Tibial artery (tissue), 4 donors: ENCODE results near the gene CAMSAP1.

Experiments
- DNase-seq, 2 donors: peaks; one replicate each; pipeline ENCODE4 v3.0.0-alpha.2; 2019
- H3K27ac ChIP-seq, 2 donors: fragments of 200-600 bp; sonication (generic) in 1 of 2; 1 replicate in 1 of 2; 2 replicates in 1 of 2; pipeline ENCODE4 v1.5.1; 2018 to 2019; ENCODE audit warnings: mild to moderate bottlenecking in 1 of 2
- H3K27me3 ChIP-seq, 2 donors: fragments of 200-600 bp; sonication (generic) in 1 of 2; one replicate each; pipeline versions ENCODE4 v1.5.1 to v1.6.0; 2016 to 2019
- H3K36me3 ChIP-seq, 3 donors: fragments of 200-600 bp; sonication (generic) in 2 of 3; one replicate each; pipeline ENCODE4 v1.5.1; 2016 to 2019; ENCODE audit warnings: mild to moderate bottlenecking in 2 of 3
- H3K4me1 ChIP-seq, 4 donors: fragments of 200-600 bp; sonication (generic) in 2 of 4; 1 replicate in 3 of 4; 2 replicates in 1 of 4; pipeline ENCODE4 v1.5.1; 2016 to 2019
- H3K4me3 ChIP-seq, 2 donors: fragments of 200-600 bp; sonication (generic) in 1 of 2; 1 replicate in 1 of 2; 2 replicates in 1 of 2; pipeline ENCODE4 v1.5.1; 2018 to 2019; ENCODE audit warnings: mild to moderate bottlenecking in 2 of 2
- H3K9me3 ChIP-seq, 3 donors: fragments of 200-600 bp; sonication (generic) in 1 of 3; one replicate each; pipeline ENCODE4 v1.5.1; 2016 to 2019
- CTCF ChIP-seq, 2 experiments: fragments of 200-600 bp in 1 of 2; fragments of 450-650 bp in 1 of 2; IDR thresholded peaks; one replicate each; pipeline ENCODE4 v1.5.1; 2017 to 2019; ENCODE audit warnings: antibody characterized with exemption in 2 of 2, mild to moderate bottlenecking in 1 of 2, moderate library complexity in 1 of 2
- intact Hi-C: fragments of 100-400 bp; cut with DNase I; formaldehyde crosslinking; loops from one replicate; pipeline ENCODE4 v1.15.0; 2023; ENCODE audit warnings: low total_unique reads

The CAMSAP1 gene

DNA sequence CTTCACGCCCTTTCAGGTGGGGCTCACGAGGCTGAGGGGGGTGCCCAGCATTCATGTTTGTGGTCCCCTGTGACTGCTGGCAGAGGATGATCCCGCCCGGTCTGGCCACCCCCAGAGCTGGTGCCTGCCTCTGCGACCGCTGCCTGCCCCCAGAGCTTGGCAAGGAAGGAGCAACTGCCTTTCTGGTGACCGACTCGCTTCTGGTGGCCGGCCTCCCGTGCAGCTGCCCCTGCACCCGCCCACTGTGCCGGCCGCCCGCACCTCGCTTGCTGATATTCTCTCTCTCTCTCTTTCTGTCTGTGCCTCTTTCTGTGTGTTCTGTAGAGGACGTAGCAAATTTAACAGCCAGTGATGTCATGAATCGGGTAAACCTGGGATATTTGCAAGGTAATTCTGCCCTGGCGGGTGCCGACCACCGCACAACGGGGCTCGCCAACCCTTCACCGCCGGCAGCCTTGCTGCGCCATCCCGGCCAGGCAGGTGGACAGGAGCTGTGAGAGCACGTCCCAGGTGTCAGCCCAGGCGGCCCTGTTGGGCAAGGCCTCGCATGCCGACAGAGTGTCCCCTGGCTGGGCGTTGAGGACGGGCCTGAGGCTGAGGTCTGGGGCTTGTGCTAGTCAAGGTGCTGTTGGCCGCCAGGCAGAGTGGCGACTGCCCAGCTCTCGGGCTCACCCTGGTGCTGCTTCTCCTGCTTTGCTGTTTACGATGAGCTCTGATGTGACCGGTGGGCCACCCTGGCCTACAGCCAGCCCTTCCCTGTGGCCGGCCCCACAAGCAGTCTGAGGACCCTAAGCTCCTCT is 119.4 kb downstream of the CAMSAP1 start:
- no peak for DNase-seq
- TF ChIP-seq CTCF (IDR thresholded peaks at IDR 0.05), result no peak
- intact Hi-C loops, result no loop called here
- peaks cover 0 to 34% of the 10 kb centered on the region in 2 donors for H3K27me3 ChIP-seq
- H3K27ac ChIP-seq, result no peak overlapping the region
- no peak overlapping the region for H3K4me3 ChIP-seq
- no peaks in the 10 kb centered on the region for H3K36me3 ChIP-seq
- H3K9me3 ChIP-seq, result no peaks in the 10 kb centered on the region
- H3K4me1 ChIP-seq, result no peaks in the 10 kb centered on the region

DNA sequence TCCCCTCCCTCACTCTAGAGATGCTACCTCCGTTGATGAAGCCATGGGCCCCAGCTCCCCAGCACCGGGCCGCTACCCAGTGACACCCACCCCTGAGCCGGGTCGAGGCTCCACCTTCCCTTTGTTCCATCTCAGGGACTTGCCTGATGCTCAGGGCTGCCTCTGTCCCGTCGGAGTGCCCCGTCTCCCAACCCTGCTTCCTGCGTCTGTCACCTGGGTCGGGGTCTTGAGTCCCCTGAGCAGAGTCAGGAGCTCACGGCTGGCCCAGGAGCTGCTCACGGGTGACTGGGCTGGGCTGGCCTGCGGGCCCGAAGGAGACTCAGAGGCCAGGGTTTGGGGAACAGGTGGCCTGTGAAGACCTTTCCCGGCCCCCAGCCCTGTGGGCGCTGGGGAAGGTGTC is 120.0 kb downstream of the CAMSAP1 start:
- Histone ChIP-seq H3K27me3 (peaks cover 0 to 34% of the 10 kb centered on the region in 2 donors), H3K4me1 (no peaks in the 10 kb centered on the region), H3K36me3 (no peaks in the 10 kb centered on the region), H3K4me3 (no peak overlapping the region), H3K27ac (no peak overlapping the region), H3K9me3 (no peaks in the 10 kb centered on the region)
- no peak for TF ChIP-seq CTCF (IDR thresholded peaks at IDR 0.05)
- DNase-seq, result no peak
- intact Hi-C loops, result no loop called here

GRCh38 chr9:135786146-135786690 is 121.1 kb downstream of the CAMSAP1 start:
- TF ChIP-seq CTCF (IDR thresholded peaks at IDR 0.05), result no peak
- peaks cover 0 to 34% of the 10 kb centered on the region in 2 donors for H3K27me3 ChIP-seq
- H3K4me1 ChIP-seq, result no peaks in the 10 kb centered on the region
- no peak for DNase-seq
- intact Hi-C loops, result no loop called here
- no peak overlapping the region for H3K27ac ChIP-seq
- H3K4me3 ChIP-seq, result no peak overlapping the region
- H3K9me3 ChIP-seq, result no peaks in the 10 kb centered on the region
- H3K36me3 ChIP-seq, result no peaks in the 10 kb centered on the region

DNA sequence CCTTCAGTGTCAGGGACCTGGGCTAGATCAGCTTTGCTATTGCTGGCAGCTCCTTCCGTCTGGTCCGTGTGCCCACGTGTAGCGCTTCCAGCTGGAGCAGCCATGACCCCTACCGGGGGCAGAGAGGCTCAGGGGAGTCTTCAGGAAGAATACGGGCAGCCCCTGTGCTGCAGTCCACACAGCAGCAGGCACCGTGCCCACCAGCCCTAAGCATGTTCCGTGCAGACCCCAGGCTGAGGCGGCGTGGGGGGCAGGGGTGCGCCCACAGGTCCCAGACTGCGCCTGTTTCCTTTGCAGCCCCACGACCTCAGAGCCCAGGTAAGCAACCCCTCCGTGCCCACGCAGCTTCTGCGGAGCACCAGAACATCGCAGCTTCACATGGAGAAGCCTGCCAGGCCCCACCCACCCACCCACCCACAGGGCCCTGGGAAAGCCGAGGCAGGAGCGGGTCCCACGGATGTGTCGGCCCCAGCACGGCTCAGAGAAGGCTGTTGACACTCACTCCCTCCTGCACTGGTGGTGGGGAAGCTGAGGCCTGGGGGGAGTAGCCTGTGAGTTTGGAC is 122.3 kb downstream of the CAMSAP1 start:
- Histone ChIP-seq H3K36me3 (no peaks in the 10 kb centered on the region), H3K27me3 (peaks cover 0 to 34% of the 10 kb centered on the region in 2 donors), H3K27ac (no peak overlapping the region), H3K4me1 (no peaks in the 10 kb centered on the region), H3K4me3 (no peak overlapping the region), H3K9me3 (no peaks in the 10 kb centered on the region)
- intact Hi-C loops, result no loop called here
- no peak for DNase-seq
- TF ChIP-seq CTCF (IDR thresholded peaks at IDR 0.05), result no peak

DNA sequence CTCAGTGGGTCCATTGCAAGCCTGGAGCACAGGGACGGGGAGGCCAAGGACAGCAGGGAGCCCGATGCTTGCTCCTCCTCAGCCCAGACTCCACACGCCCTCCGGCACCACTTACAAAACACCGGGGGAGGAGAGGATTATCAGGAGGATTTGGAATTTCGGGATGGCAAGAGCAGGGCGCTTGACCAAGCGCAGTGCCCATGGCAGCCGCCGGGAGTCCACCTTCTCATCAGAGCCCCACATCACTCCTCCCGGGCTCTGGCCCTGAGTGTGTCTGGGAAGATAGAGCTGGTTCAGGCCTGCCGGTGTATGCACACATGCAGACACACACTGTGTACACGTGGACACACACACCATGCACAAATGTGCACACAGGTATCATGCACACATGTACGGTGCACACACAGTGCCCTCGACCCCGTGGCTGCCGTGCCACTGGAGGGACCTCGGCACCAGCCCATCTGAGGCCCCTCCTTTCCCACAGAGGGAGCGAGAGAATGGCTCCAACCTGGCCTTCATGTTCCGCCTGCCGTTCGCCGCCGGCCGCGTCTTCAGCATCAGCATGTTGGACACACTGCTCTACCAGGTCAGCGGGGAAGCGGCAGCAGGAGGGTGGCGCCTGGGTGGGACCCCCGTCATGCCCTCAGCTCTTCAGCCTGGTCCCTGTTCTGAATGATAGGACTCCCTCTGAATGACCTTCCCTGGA is 123.7 kb downstream of the CAMSAP1 start:
- intact Hi-C loops, result no loop called here
- DNase-seq, result no peak
- H3K9me3 ChIP-seq, result no peaks in the 10 kb centered on the region
- H3K4me1 ChIP-seq, result no peaks in the 10 kb centered on the region
- H3K36me3 ChIP-seq, result no peaks in the 10 kb centered on the region
- peaks cover 0 to 38% of the 10 kb centered on the region in 2 donors for H3K27me3 ChIP-seq
- no peak for TF ChIP-seq CTCF (IDR thresholded peaks at IDR 0.05)
- H3K27ac ChIP-seq, result no peak overlapping the region
- no peak overlapping the region for H3K4me3 ChIP-seq
